Erythroblast (primary cell): ENCODE measurements around the gene TMEM81.

Experiments
- GATA1 ChIP-seq: IDR thresholded peaks from 2 replicates; pipeline ENCODE4 v1.6.1; 2011; ENCODE audit warnings: low read depth, mild to moderate bottlenecking, control low read depth, low read length, moderate library complexity
- POLR2A ChIP-seq: IDR thresholded peaks from 2 replicates; pipeline ENCODE4 v1.6.1; 2011; ENCODE audit warnings: mild to moderate bottlenecking, low read length

DNA sequence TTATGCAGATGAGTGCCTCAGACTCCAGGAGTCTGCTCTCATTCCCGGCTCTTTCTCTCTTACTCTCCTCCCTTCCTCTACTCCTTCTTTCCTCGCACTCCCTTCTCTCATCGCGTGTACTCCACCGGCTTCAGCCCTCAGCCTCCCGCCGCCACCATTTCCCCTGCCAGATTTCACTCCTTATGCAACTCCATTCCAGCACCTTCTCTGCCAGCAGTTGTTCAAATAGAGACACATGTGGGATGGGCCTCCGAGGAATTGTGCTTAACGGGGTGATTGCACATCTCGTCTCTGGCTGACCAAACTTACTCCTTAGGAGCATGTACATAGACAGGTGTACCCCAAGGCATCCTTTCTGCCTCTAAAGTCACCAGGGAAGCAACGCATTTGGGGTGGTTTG, 39.1 kb downstream of the TMEM81 start:
- TF ChIP-seq POLR2A (no peak), GATA1 (no peak)
